ENCODE data around the gene SDHD. TPM values are rescaled to one million over a fixed set of nuclear protein-coding genes. Genes with fewer than 3 reads are reported as not detected.

Gene SDHD
- total and polyA plus RNA-seq, 9 of the 15 experiments (the other 6 are each of a cell fraction or from before 2014, with no cell fraction given), result 150 to 1,225 (median 215) TPM

- TF ChIP-seq ZKSCAN8 (CRISPR knock-in tag; IDR thresholded peaks at IDR 0.05) (no peak), E2F6 (IDR thresholded peaks at IDR 0.05; ENCODE audit: borderline replicate concordance in 1 of 2, extremely low read depth in 1 of 2, insufficient read depth in 1 of 2, insufficient read length in 1 of 2, low read depth in 1 of 2, low read length in 1 of 2, poor library complexity in 1 of 2, severe bottlenecking in 1 of 2) (peak; percentile 51 to 66), ARID3A (IDR thresholded peaks at IDR 0.05; ENCODE audit: borderline replicate concordance, low read depth, low read length) (no peak), ETS1 (conservative IDR thresholded peaks at IDR 0.05; ENCODE audit: control insufficient read depth, low read depth, low read length) (peak; percentile 59; the same call in 1 of the 2 replicates), CTCFL (IDR thresholded peaks at IDR 0.05; ENCODE audit: borderline replicate concordance, insufficient read depth, low read depth, low read length, poor library complexity, severe bottlenecking) (no peak), BRD9 (IDR thresholded peaks at IDR 0.05; ENCODE audit: low read depth, partially characterized antibody) (no peak), TRIM25 (IDR thresholded peaks at IDR 0.05; ENCODE audit: borderline replicate concordance) (no peak), NKRF (IDR thresholded peaks at IDR 0.05; ENCODE audit: borderline replicate concordance) (peak; percentile 26), SREBF2 (CRISPR knock-in tag; IDR thresholded peaks at IDR 0.05) (no peak), MAFF (IDR thresholded peaks at IDR 0.05; ENCODE audit: low read length) (no peak), KLF16 (IDR thresholded peaks at IDR 0.05) (no peak), ZNF707 (CRISPR knock-in tag; conservative IDR thresholded peaks at IDR 0.05) (no peak), FOXJ2 (tag; IDR thresholded peaks at IDR 0.05) (no peak; the same call in 1 of the 2 replicates), YY1 (IDR thresholded peaks at IDR 0.05; ENCODE audit: borderline replicate concordance in 1 of 3, control insufficient read depth in 1 of 3, extremely low read depth in 1 of 3, insufficient read depth in 3 of 3, insufficient read length in 1 of 3, insufficient replicate concordance in 2 of 3, low read depth in 1 of 3, low read length in 2 of 3) (peak; percentile 84 to 97 (median 94))
Measured at GRCh38 chr11:112086422-112087191, at the start of gene SDHD, which contains the start of gene TIMM8B (continued).

Data from K562 (cell line).